GM23338 (cell line): Measurements from ENCODE around the gene TMEM158. TPM values are rescaled to one million over a fixed set of nuclear protein-coding genes. Genes with fewer than 3 reads are reported as not detected.

Experiments used
- ATAC-seq: fragments of 200-7000 bp; cut with Tn5 transposase; 3 replicates; pipeline ENCODE4 v1.9.1; 2020
- DNase-seq: peaks from one replicate; pipeline ENCODE4 v3.0.0-alpha.2; 2015; ENCODE audit warnings: low spot score
- H2AFZ ChIP-seq: fragments of 200-600 bp; sonication (generic); 2 replicates; pipeline ENCODE4 v1.8.0; 2016; ENCODE audit warnings: antibody characterized with exemption, mild to moderate bottlenecking, moderate library complexity
- H3F3A ChIP-seq: fragments of 200-600 bp; sonication (generic); replicated peaks from 2 replicates; pipeline ENCODE4 v1.8.0; 2017; ENCODE audit warnings: antibody characterized with exemption, mixed run types, low read depth
- H3K27ac ChIP-seq: fragments of 200-600 bp; sonication (generic); 2 replicates; pipeline ENCODE4 v1.6.1; 2016; ENCODE audit warnings: low read depth
- H3K27me3 ChIP-seq: fragments of 200-600 bp; sonication (generic); 2 replicates; pipeline ENCODE4 v1.8.0; 2016; ENCODE audit warnings: mild to moderate bottlenecking, mixed run types, moderate library complexity; ENCODE audit not compliant: insufficient read depth
- H3K36me3 ChIP-seq: fragments of 200-600 bp; sonication (generic); 2 replicates; pipeline ENCODE4 v1.8.0; 2016; ENCODE audit warnings: mild to moderate bottlenecking; ENCODE audit not compliant: insufficient read depth
- H3K4me1 ChIP-seq: fragments of 200-600 bp; sonication (generic); 2 replicates; pipeline ENCODE4 v1.8.0; 2016; ENCODE audit warnings: mild to moderate bottlenecking, moderate library complexity; ENCODE audit not compliant: insufficient read depth
- H3K4me2 ChIP-seq: fragments of 200-600 bp; sonication (generic); 2 replicates; pipeline ENCODE4 v1.7.1; 2017; ENCODE audit warnings: mixed run types
- H3K4me3 ChIP-seq: fragments of 200-600 bp; sonication (generic); 2 replicates; pipeline ENCODE4 v1.6.1; 2016; ENCODE audit warnings: mixed run types
- H3K79me2 ChIP-seq: fragments of 200-600 bp; sonication (generic); replicated peaks from 2 replicates; pipeline ENCODE4 v1.8.0; 2017; ENCODE audit warnings: mild to moderate bottlenecking; ENCODE audit not compliant: insufficient read depth
- H3K9me2 ChIP-seq: fragments of 200-600 bp; sonication (generic); 2 replicates; pipeline ENCODE4 v1.8.0; 2017; ENCODE audit not compliant: insufficient read depth
- H4K20me1 ChIP-seq: fragments of 200-600 bp; sonication (generic); replicated peaks from 2 replicates; pipeline ENCODE4 v1.8.0; 2017; ENCODE audit warnings: mild to moderate bottlenecking; ENCODE audit not compliant: insufficient read depth
- H3K27ac Mint-ChIP-seq: 2 replicates; pipeline ENCODE4 v1.8.0; 2020; ENCODE audit warnings: inconsistent platforms, mild to moderate bottlenecking, moderate library complexity, mixed read lengths
- H3K27me3 Mint-ChIP-seq: 3 replicates; pipeline ENCODE4 v1.8.0; 2022; ENCODE audit warnings: low read depth, mild to moderate bottlenecking, moderate library complexity, mixed read lengths, inconsistent platforms; ENCODE audit not compliant: insufficient read depth, poor library complexity
- H3K36me3 Mint-ChIP-seq: 3 replicates; pipeline ENCODE4 v1.8.0; 2021; ENCODE audit warnings: low read depth, mild to moderate bottlenecking, inconsistent platforms, moderate library complexity, mixed read lengths
- H3K4me1 Mint-ChIP-seq: 3 replicates; pipeline ENCODE4 v1.8.0; 2020; ENCODE audit warnings: mild to moderate bottlenecking, inconsistent platforms, mixed read lengths
- H3K4me3 Mint-ChIP-seq: 3 replicates; pipeline ENCODE4 v1.8.0; 2021; ENCODE audit warnings: moderate library complexity, mild to moderate bottlenecking, inconsistent platforms, mixed read lengths
- H3K9me3 Mint-ChIP-seq: 3 replicates; pipeline ENCODE4 v1.8.0; 2020; ENCODE audit warnings: moderate library complexity, mild to moderate bottlenecking, inconsistent platforms, mixed read lengths
- CREB1 ChIP-seq: fragments of 250-450 bp; sonication (Bioruptor Pico); IDR thresholded peaks from 2 replicates; pipeline ENCODE4 v1.5.0; 2020; ENCODE audit warnings: low read depth, mild to moderate bottlenecking, moderate library complexity
- CTCF ChIP-seq, 2 experiments: fragments of 200-600 bp in 1 of 2; sonication (generic) in 1 of 2; conservative IDR thresholded peaks; 2 replicates each; pipeline versions ENCODE4 v1.5.1 to v1.6.1; 2016 to 2017; ENCODE audit warnings: antibody characterized with exemption in 2 of 2, low read depth in 2 of 2, mild to moderate bottlenecking in 2 of 2, moderate library complexity in 1 of 2
- EZH2 ChIP-seq: fragments of 200-600 bp; sonication (generic); IDR thresholded peaks from one replicate; pipeline ENCODE4 v1.8.0; 2017; ENCODE audit warnings: antibody characterized with exemption, mild to moderate bottlenecking, low read depth; ENCODE audit not compliant: unreplicated experiment
- JUNB ChIP-seq: IDR thresholded peaks from one replicate; pipeline ENCODE4 v1.6.1; 2016; ENCODE audit warnings: antibody characterized with exemption; ENCODE audit not compliant: unreplicated experiment
- NANOG ChIP-seq: IDR thresholded peaks from 2 replicates; pipeline ENCODE4 v1.6.1; 2016; ENCODE audit warnings: antibody characterized with exemption, borderline replicate concordance
- POLR2AphosphoS5 ChIP-seq: IDR thresholded peaks from 2 replicates; pipeline ENCODE4 v1.6.1; 2016; ENCODE audit warnings: antibody characterized with exemption, low read depth
- STAT1 ChIP-seq: IDR thresholded peaks from one replicate; pipeline ENCODE4 v1.6.1; 2016; ENCODE audit warnings: antibody characterized with exemption; ENCODE audit not compliant: unreplicated experiment
- ZNF114 ChIP-seq: fragments of 250-450 bp; sonication (Bioruptor Pico); IDR thresholded peaks from 2 replicates; pipeline ENCODE4 v1.5.0; 2020; ENCODE audit warnings: mild to moderate bottlenecking, moderate library complexity
- ZNF331 ChIP-seq: fragments of 250-450 bp; sonication (Bioruptor Pico); IDR thresholded peaks from 2 replicates; pipeline ENCODE4 v1.5.0; 2020; ENCODE audit warnings: low read depth, mild to moderate bottlenecking, moderate library complexity
- ZNF462 ChIP-seq: fragments of 250-450 bp; sonication (Bioruptor Pico); IDR thresholded peaks from 2 replicates; pipeline ENCODE4 v1.5.0; 2020; ENCODE audit warnings: mild to moderate bottlenecking, moderate library complexity
- polyA plus RNA-seq: library from polyadenylated mRNA; unstranded; fragments of >200 nt; fragmentation: Nextera tagmentation; extraction: Ambion mirVana; gene quantifications from 2 replicates; pipeline ENCODE4 v1.2.1, GENCODE V29; 2016
- total RNA-seq: library from RNA; depleted of rRNA; stranded (reverse); fragments of >200 nt; shearing (Covaris generic); gene quantifications from 2 replicates; pipeline ENCODE4 v1.2.3, GENCODE V29; 2014

Gene TMEM158
- total and polyA plus RNA-seq, 2 experiments from 2014 or later, result 9.6 to 16.9 TPM

- Histone ChIP-seq H4K20me1 (no peaks in the 10 kb centered on the region), H2AFZ (no peak overlapping the region), H3K36me3 (no peaks in the 10 kb centered on the region), H3K27me3 (no peaks in the 10 kb centered on the region), H3K4me1 (0 out of 2 replicates have a peak, but pooled peaks cover 6% of the 10 kb centered on the region), H3K9me2 (no peaks in the 10 kb centered on the region), H3F3A (no peaks in the 10 kb centered on the region), H3K27ac (no peak overlapping the region), H3K4me3 (no peak overlapping the region), H3K79me2 (no peaks in the 10 kb centered on the region), H3K4me2 (no peak overlapping the region)
- peaks cover 11% of the 10 kb centered on the region for H3K27me3 Mint-ChIP-seq
- H3K9me3 Mint-ChIP-seq, result no peaks in the 10 kb centered on the region
- H3K27ac Mint-ChIP-seq, result no peak overlapping the region
- TF ChIP-seq CTCF (conservative IDR thresholded peaks at IDR 0.05; ENCODE audit: low read depth in 2 of 2) (peak in 1 of 2 experiments; percentile 26; a peak in 1 of 4 replicates), ZNF114 (CRISPR knock-in tag) (no peak)
- 0 out of 3 replicates have a peak, but pooled peaks have one; percentile 10 for ATAC-seq
- peaks cover 15% of the 10 kb centered on the region for H3K4me1 Mint-ChIP-seq
- DNase-seq, result peak; percentile 49
- H3K4me3 Mint-ChIP-seq, result no peak overlapping the region
- H3K36me3 Mint-ChIP-seq, result no peaks in the 10 kb centered on the region
Observed at GRCh38 chr3:45212095-45212468, 14.0 kb downstream of the TMEM158 start.

GRCh38 chr3:45211466-45212094 lies 14.5 kb downstream of the TMEM158 start:
- Histone ChIP-seq H3F3A (no peaks in the 10 kb centered on the region), H3K9me2 (no peaks in the 10 kb centered on the region), H3K27me3 (no peaks in the 10 kb centered on the region), H3K79me2 (no peaks in the 10 kb centered on the region), H3K27ac (no peak overlapping the region), H3K4me2 (no peak overlapping the region), H3K4me1 (0 out of 2 replicates have a peak, but pooled peaks cover 6% of the 10 kb centered on the region), H2AFZ (no peak overlapping the region), H4K20me1 (no peaks in the 10 kb centered on the region), H3K36me3 (no peaks in the 10 kb centered on the region), H3K4me3 (no peak overlapping the region)
- Mint-ChIP-seq H3K27me3 (peaks cover 6% of the 10 kb centered on the region), H3K4me1 (peaks cover 16% of the 10 kb centered on the region), H3K27ac (no peak overlapping the region), H3K9me3 (no peaks in the 10 kb centered on the region), H3K4me3 (no peak overlapping the region), H3K36me3 (no peaks in the 10 kb centered on the region)
- ATAC-seq (no peak), DNase-seq (no peak)
- no peak for TF ChIP-seq NANOG
- no peak for TF ChIP-seq STAT1
- no peak for TF ChIP-seq CTCF (conservative IDR thresholded peaks at IDR 0.05; ENCODE audit: low read depth in 2 of 2)
- TF ChIP-seq CREB1 (CRISPR knock-in tag), result no peak
- TF ChIP-seq ZNF114 (CRISPR knock-in tag), result no peak
- no peak for TF ChIP-seq JUNB
- no peak for TF ChIP-seq ZNF462 (CRISPR knock-in tag)
- TF ChIP-seq ZNF331 (CRISPR knock-in tag), result no peak
- TF ChIP-seq POLR2AphosphoS5, result no peak
- TF ChIP-seq EZH2, result no peak
